ENCODE measurements around the gene SRCAP. TPM values are rescaled to one million over a fixed set of nuclear protein-coding genes. Genes with fewer than 3 reads are reported as not detected.

SRCAP gene
- total RNA-seq, 2 experiments from 2014 or later = 48.4 to 54.0 TPM

- H3K36me3 Mint-ChIP-seq = peaks cover 53% of the 10 kb centered on the region
- no peaks in the 10 kb centered on the region for H3K9me3 Mint-ChIP-seq
- H3K4me3 Mint-ChIP-seq = no peak overlapping the region
- no peak overlapping the region for H3K27ac Mint-ChIP-seq
- no peak for DNase-seq
- CTCF ChIA-PET = interaction anchor here (1.0 to 2.0 kb wide), 2 partner anchors 15 to 29 kb away, joined by 3 to 15 read pairs; partner anchors contain the start of gene PRR14
- peaks cover 31% of the 10 kb centered on the region for H3K4me1 Mint-ChIP-seq (ENCODE audit: low read depth)
- intact Hi-C loops (cut with micrococcal nuclease) = no loop called here
- no peaks in the 10 kb centered on the region for H3K27me3 Mint-ChIP-seq
- POLR2A ChIA-PET = interaction anchor here (1.0 kb wide), 1 partner anchor 10 kb away, joined by 3 read pairs; no protein-coding TSS in a partner anchor
Observed at GRCh38 chr16:30665155-30665829, 33.7 kb upstream of the SRCAP start.

GRCh38 chr16:30665830-30666190, 33.2 kb upstream of the SRCAP start:
- Mint-ChIP-seq H3K36me3 (peaks cover 49% of the 10 kb centered on the region), H3K27ac (no peak overlapping the region), H3K27me3 (no peaks in the 10 kb centered on the region), H3K4me3 (no peak overlapping the region), H3K4me1 (ENCODE audit: low read depth) (peaks cover 28% of the 10 kb centered on the region), H3K9me3 (no peaks in the 10 kb centered on the region)
- POLR2A ChIA-PET = interaction anchor here (1.0 kb wide), 1 partner anchor 9 kb away, joined by 3 read pairs; no protein-coding TSS in a partner anchor
- no peak for DNase-seq
- intact Hi-C loops (cut with micrococcal nuclease) = no loop called here
- CTCF ChIA-PET = interaction anchor here (1.0 to 2.0 kb wide), 2 partner anchors 15 to 29 kb away, joined by 3 to 15 read pairs; partner anchors contain the start of gene PRR14

- ChIA-PET CTCF (interaction anchor here (0.5 to 2.0 kb wide), 3 partner anchors 27 to 252 kb away, joined by 3 to 15 read pairs (median 4); no protein-coding TSS in a partner anchor), POLR2A (interaction anchor here (0.9 kb wide), 1 partner anchor 31 kb away, joined by 3 read pairs; no protein-coding TSS in a partner anchor)
- Mint-ChIP-seq H3K27me3 (no peaks in the 10 kb centered on the region), H3K27ac (peak overlapping the region; percentile 18), H3K9me3 (no peaks in the 10 kb centered on the region), H3K4me1 (ENCODE audit: low read depth) (peaks cover 21% of the 10 kb centered on the region), H3K4me3 (no peak overlapping the region), H3K36me3 (peaks cover 43% of the 10 kb centered on the region)
- no peak for DNase-seq
- intact Hi-C loops (cut with micrococcal nuclease) = no loop called here
Observed at GRCh38 chr16:30666681-30667080, 32.3 kb upstream of the SRCAP start.

- H3K9me3 Mint-ChIP-seq = no peaks in the 10 kb centered on the region
- DNase-seq = no peak
- POLR2A ChIA-PET = interaction anchor here (0.9 kb wide), 1 partner anchor 30 kb away, joined by 3 read pairs; no protein-coding TSS in a partner anchor
- H3K36me3 Mint-ChIP-seq = peaks cover 36% of the 10 kb centered on the region
- no peak overlapping the region for H3K27ac Mint-ChIP-seq
- H3K27me3 Mint-ChIP-seq = no peaks in the 10 kb centered on the region
- H3K4me1 Mint-ChIP-seq (ENCODE audit: low read depth) = peaks cover 14% of the 10 kb centered on the region
- no peak overlapping the region for H3K4me3 Mint-ChIP-seq
- CTCF ChIA-PET = interaction anchor here (0.5 to 1.5 kb wide), 2 partner anchors 27 to 252 kb away, joined by 3 to 4 read pairs; no protein-coding TSS in a partner anchor
- intact Hi-C loops (cut with micrococcal nuclease) = no loop called here
Observed at GRCh38 chr16:30667361-30667905, 31.5 kb upstream of the SRCAP start.

GRCh38 chr16:30668393-30668792, 30.6 kb upstream of the SRCAP start:
- no peak for DNase-seq
- Mint-ChIP-seq H3K27me3 (no peaks in the 10 kb centered on the region), H3K4me1 (ENCODE audit: low read depth) (peaks cover 6% of the 10 kb centered on the region), H3K9me3 (no peaks in the 10 kb centered on the region), H3K36me3 (peaks cover 26% of the 10 kb centered on the region), H3K4me3 (no peak overlapping the region), H3K27ac (no peak overlapping the region)
- intact Hi-C loops (cut with micrococcal nuclease) = no loop called here
- CTCF ChIA-PET = interaction anchor here (1.5 kb wide), 1 partner anchor 26 kb away, joined by 4 read pairs; no protein-coding TSS in a partner anchor
- POLR2A ChIA-PET = no interaction called here

- Mint-ChIP-seq H3K27me3 (no peaks in the 10 kb centered on the region), H3K36me3 (peaks cover 20% of the 10 kb centered on the region), H3K4me3 (no peak overlapping the region), H3K27ac (no peak overlapping the region), H3K9me3 (no peaks in the 10 kb centered on the region), H3K4me1 (ENCODE audit: low read depth) (no peaks in the 10 kb centered on the region)
- no peak for DNase-seq
- ChIA-PET CTCF (interaction anchor here (0.5 kb wide), 1 partner anchor 148 kb away, joined by 3 read pairs; no protein-coding TSS in a partner anchor), POLR2A (no interaction called here)
- intact Hi-C loops (cut with micrococcal nuclease) = no loop called here
Observed at GRCh38 chr16:30669026-30669902, 29.7 kb upstream of the SRCAP start.

- no peaks in the 10 kb centered on the region for H3K9me3 Mint-ChIP-seq
- no peak for DNase-seq
- intact Hi-C loops (cut with micrococcal nuclease) = no loop called here
- H3K27me3 Mint-ChIP-seq = no peaks in the 10 kb centered on the region
- POLR2A ChIA-PET = no interaction called here
- no peak overlapping the region for H3K4me3 Mint-ChIP-seq
- H3K36me3 Mint-ChIP-seq = peaks cover 16% of the 10 kb centered on the region
- CTCF ChIA-PET = no interaction called here
- H3K27ac Mint-ChIP-seq = no peak overlapping the region
- H3K4me1 Mint-ChIP-seq (ENCODE audit: low read depth) = no peaks in the 10 kb centered on the region
Observed at GRCh38 chr16:30669903-30670824, 28.8 kb upstream of the SRCAP start.

- no peaks in the 10 kb centered on the region for H3K9me3 Mint-ChIP-seq
- POLR2A ChIA-PET = interaction anchor here (0.6 to 1.1 kb wide), 2 partner anchors 9 to 15 kb away, joined by 3 read pairs; no protein-coding TSS in a partner anchor
Observed at GRCh38 chr16:30675143-30675542, 23.8 kb upstream of the SRCAP start.

GRCh38 chr16:30677931-30678585, 20.9 kb upstream of the SRCAP start:
- DNase-seq = no peak
- no peaks in the 10 kb centered on the region for H3K36me3 Mint-ChIP-seq
- H3K9me3 Mint-ChIP-seq = no peaks in the 10 kb centered on the region
- H3K27me3 Mint-ChIP-seq = no peaks in the 10 kb centered on the region
- POLR2A ChIA-PET = no interaction called here
- intact Hi-C loops (cut with micrococcal nuclease) = no loop called here
- no peak overlapping the region for H3K4me3 Mint-ChIP-seq
- no peak overlapping the region for H3K27ac Mint-ChIP-seq
- CTCF ChIA-PET = interaction anchor here (0.6 to 1.1 kb wide), 2 partner anchors 16 to 82 kb away, joined by 3 to 4 read pairs; no protein-coding TSS in a partner anchor
- no peaks in the 10 kb centered on the region for H3K4me1 Mint-ChIP-seq (ENCODE audit: low read depth)

More at GRCh38 chr16:30675143-30675542, 23.8 kb upstream of the SRCAP start:
- intact Hi-C loops (cut with micrococcal nuclease) = no loop called here
- Mint-ChIP-seq H3K27ac (no peak overlapping the region), H3K4me3 (no peak overlapping the region), H3K27me3 (no peaks in the 10 kb centered on the region), H3K4me1 (ENCODE audit: low read depth) (no peaks in the 10 kb centered on the region), H3K36me3 (peaks cover 3% of the 10 kb centered on the region)
- CTCF ChIA-PET = interaction anchor here (1.3 kb wide), 1 partner anchor 19 kb away, joined by 3 read pairs; no protein-coding TSS in a partner anchor
- DNase-seq = no peak

GRCh38 chr16:30678586-30678970, 20.4 kb upstream of the SRCAP start:
- Mint-ChIP-seq H3K27me3 (no peaks in the 10 kb centered on the region), H3K9me3 (no peaks in the 10 kb centered on the region), H3K27ac (no peak overlapping the region), H3K36me3 (no peaks in the 10 kb centered on the region), H3K4me3 (no peak overlapping the region), H3K4me1 (ENCODE audit: low read depth) (no peaks in the 10 kb centered on the region)
- POLR2A ChIA-PET = no interaction called here
- no peak for DNase-seq
- intact Hi-C loops (cut with micrococcal nuclease) = no loop called here
- CTCF ChIA-PET = interaction anchor here (0.6 to 1.1 kb wide), 2 partner anchors 15 to 81 kb away, joined by 3 to 4 read pairs; no protein-coding TSS in a partner anchor
